ENCODE data around the gene NBR1. TPM values are rescaled to one million over a fixed set of nuclear protein-coding genes. Genes with fewer than 3 reads are reported as not detected.
"Not testable (repeated sequence)": the region's sequence is repeated elsewhere in the genome, so short reads cannot be mapped to it uniquely, and the experiment has no call there.

NBR1 gene
- total RNA-seq, 1 experiment from 2014 or later: 42.8 TPM

DNA sequence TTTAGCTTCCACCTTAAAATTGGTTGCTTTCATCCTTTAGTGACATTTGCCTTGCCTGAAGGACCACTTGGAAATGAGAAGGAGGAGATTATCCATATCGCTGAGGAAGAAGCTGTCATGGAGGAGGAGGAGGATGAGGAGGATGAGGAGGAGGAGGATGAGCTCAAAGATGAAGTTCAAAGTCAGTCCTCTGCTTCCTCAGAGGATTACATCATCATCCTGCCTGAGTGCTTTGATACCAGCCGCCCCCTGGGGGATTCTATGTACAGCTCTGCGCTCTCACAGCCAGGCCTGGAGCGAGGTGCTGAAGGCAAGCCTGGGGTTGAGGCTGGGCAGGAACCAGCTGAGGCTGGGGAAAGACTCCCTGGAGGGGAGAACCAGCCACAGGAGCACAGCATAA is 29.1 kb downstream of the NBR1 start:
- peak; percentile 70 for TF ChIP-seq GABPB1 (CRISPR knock-in tag; IDR thresholded peaks at IDR 0.05)
- TF ChIP-seq, protein P1, sequence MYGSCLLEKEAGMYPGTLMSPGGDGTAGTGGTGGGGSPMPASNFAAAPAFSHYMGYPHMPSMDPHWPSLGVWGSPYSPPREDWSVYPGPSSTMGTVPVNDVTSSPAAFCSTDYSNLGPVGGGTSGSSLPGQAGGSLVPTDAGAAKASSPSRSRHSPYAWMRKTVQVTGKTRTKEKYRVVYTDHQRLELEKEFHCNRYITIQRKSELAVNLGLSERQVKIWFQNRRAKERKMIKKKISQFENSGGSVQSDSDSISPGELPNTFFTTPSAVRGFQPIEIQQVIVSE (CRISPR knock-in tag; IDR thresholded peaks at IDR 0.05; ENCODE audit: borderline replicate concordance): no peak

DNA sequence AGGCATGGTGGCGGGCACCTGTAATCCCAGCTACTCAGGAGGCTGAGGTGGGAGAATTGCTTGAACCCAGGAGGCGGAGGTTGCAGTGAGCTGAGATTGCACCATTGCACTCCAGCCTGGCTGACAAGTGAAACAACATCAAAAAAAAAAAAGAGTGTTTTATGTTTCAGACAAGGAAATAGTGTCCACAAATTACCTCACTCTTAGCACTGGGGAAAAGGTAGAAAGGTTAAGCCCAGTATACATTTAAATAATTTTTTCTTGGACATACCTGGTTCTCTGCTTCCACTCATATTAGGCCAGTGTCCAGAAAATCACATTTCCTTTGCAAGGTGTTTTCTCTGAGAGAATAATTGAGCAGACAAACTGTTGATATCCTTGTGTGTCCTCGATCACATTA is 32.0 kb downstream of the NBR1 start:
- H3K9me3 Mint-ChIP-seq; H3K27ac Mint-ChIP-seq; H3K27me3 Mint-ChIP-seq (ENCODE audit: low read depth); CTCF ChIA-PET; H3K4me3 Mint-ChIP-seq; H3K4me1 Mint-ChIP-seq; ATAC-seq; POLR2A ChIA-PET; DNase-seq (ENCODE audit: low spot score): not testable (repeated sequence)
- H3K36me3 Mint-ChIP-seq: peaks cover 48% of the 10 kb centered on the region

More for the DNA sequence above, 29.1 kb downstream of the NBR1 start:
- Mint-ChIP-seq H3K4me3 (no peak overlapping the region), H3K9me3 (no peaks in the 10 kb centered on the region), H3K36me3 (peaks cover 59% of the 10 kb centered on the region), H3K27me3 (ENCODE audit: low read depth) (no peaks in the 10 kb centered on the region), H3K4me1 (no peaks in the 10 kb centered on the region), H3K27ac (no peak overlapping the region)
- DNase-seq (ENCODE audit: low spot score): no peak
- ATAC-seq: no peak
- CTCF ChIA-PET: interaction anchor here (0.6 to 1.8 kb wide), 6 partner anchors 12 to 474 kb away, joined by 3 to 8 read pairs (median 4); partner anchors contain the start of genes DHX8 and TMEM106A
- POLR2A ChIA-PET: interaction anchor here (0.8 kb wide), 1 partner anchor 11 kb away, joined by 3 read pairs; the partner anchor contains the start of gene TMEM106A

DNA sequence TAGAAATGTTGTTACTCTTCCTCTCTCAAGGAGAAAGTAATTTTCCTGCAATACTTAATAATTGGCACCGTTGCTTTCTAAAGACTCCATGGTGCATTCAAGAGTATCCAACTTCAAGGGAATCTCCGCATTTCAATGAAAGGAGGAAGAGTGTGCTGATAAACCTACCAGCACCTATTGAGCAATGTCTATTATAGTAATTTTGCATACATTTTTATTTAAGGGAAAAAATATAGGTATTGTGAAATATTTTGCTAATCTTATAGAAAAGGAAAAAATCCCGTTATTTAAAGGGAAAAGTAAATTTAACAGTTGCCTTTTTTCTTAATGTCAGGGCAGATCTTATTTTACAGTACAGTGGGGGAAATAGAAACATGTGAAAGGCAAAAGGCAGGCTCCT is 39.6 kb downstream of the NBR1 start:
- TF ChIP-seq TEAD4 (CRISPR knock-in tag; IDR thresholded peaks at IDR 0.05): no peak
- no peak for TF ChIP-seq GRHL2 (CRISPR knock-in tag; IDR thresholded peaks at IDR 0.05; ENCODE audit: insufficient replicate concordance, severe bottlenecking)
- TF ChIP-seq, protein P2, sequence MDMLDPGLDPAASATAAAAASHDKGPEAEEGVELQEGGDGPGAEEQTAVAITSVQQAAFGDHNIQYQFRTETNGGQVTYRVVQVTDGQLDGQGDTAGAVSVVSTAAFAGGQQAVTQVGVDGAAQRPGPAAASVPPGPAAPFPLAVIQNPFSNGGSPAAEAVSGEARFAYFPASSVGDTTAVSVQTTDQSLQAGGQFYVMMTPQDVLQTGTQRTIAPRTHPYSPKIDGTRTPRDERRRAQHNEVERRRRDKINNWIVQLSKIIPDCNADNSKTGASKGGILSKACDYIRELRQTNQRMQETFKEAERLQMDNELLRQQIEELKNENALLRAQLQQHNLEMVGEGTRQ (CRISPR knock-in tag; IDR thresholded peaks at IDR 0.05): no peak
- CTCF ChIA-PET: interaction anchor here (1.6 kb wide), 1 partner anchor 99 kb away, joined by 9 read pairs; no protein-coding TSS in a partner anchor
- H3K4me1 Mint-ChIP-seq: peaks cover 20% of the 10 kb centered on the region
- H3K27me3 Mint-ChIP-seq (ENCODE audit: low read depth): no peaks in the 10 kb centered on the region
- H3K27ac Mint-ChIP-seq: peak overlapping the region; percentile 49; the same call in 1 of the 2 replicates
- H3K4me3 Mint-ChIP-seq: peak overlapping the region; percentile 94
- ATAC-seq (no peak), DNase-seq (ENCODE audit: low spot score) (no peak)
- POLR2A ChIA-PET: no interaction called here
- H3K9me3 Mint-ChIP-seq: no peaks in the 10 kb centered on the region
- H3K36me3 Mint-ChIP-seq: peaks cover 6% of the 10 kb centered on the region; the same call in 1 of the 2 replicates

DNA sequence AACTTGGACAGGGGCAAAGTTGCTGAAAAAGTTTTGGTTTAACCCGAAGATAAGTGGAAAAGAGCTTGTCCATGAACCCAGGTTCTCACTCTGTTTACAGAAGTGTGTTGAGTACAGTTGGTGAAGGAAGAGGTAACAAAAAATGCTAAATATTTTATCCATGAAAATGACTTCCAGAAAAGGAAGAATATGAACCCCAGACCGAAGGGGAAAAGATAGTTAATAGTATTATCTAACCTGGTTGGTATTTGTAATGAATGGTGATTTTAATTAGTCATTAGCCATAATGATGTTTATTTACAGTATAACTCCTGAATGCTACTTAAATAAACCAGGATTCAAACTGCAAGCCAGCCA is 40.1 kb downstream of the NBR1 start:
- H3K9me3 Mint-ChIP-seq: no peaks in the 10 kb centered on the region
- peaks cover 20% of the 10 kb centered on the region for H3K4me1 Mint-ChIP-seq
- H3K27me3 Mint-ChIP-seq (ENCODE audit: low read depth): no peaks in the 10 kb centered on the region
- peak overlapping the region; percentile 94 for H3K4me3 Mint-ChIP-seq
- ATAC-seq (no peak), DNase-seq (ENCODE audit: low spot score) (no peak)
- peak overlapping the region; percentile 49 for H3K27ac Mint-ChIP-seq
- ChIA-PET CTCF (interaction anchor here (0.7 to 1.9 kb wide), 11 partner anchors 9 to 663 kb away, joined by 3 to 11 read pairs (median 5); partner anchors contain the start of genes BRCA1, NBR1 and RND2), POLR2A (interaction anchor here (0.6 to 1.0 kb wide), 3 partner anchors 11 to 212 kb away, joined by 3 to 7 read pairs (median 3); partner anchors contain the start of gene RPL27)
- no peak for TF ChIP-seq KAT7 (CRISPR knock-in tag; IDR thresholded peaks at IDR 0.05; ENCODE audit: borderline replicate concordance)
- H3K36me3 Mint-ChIP-seq: peaks cover 6% of the 10 kb centered on the region; the same call in 1 of the 2 replicates

DNA sequence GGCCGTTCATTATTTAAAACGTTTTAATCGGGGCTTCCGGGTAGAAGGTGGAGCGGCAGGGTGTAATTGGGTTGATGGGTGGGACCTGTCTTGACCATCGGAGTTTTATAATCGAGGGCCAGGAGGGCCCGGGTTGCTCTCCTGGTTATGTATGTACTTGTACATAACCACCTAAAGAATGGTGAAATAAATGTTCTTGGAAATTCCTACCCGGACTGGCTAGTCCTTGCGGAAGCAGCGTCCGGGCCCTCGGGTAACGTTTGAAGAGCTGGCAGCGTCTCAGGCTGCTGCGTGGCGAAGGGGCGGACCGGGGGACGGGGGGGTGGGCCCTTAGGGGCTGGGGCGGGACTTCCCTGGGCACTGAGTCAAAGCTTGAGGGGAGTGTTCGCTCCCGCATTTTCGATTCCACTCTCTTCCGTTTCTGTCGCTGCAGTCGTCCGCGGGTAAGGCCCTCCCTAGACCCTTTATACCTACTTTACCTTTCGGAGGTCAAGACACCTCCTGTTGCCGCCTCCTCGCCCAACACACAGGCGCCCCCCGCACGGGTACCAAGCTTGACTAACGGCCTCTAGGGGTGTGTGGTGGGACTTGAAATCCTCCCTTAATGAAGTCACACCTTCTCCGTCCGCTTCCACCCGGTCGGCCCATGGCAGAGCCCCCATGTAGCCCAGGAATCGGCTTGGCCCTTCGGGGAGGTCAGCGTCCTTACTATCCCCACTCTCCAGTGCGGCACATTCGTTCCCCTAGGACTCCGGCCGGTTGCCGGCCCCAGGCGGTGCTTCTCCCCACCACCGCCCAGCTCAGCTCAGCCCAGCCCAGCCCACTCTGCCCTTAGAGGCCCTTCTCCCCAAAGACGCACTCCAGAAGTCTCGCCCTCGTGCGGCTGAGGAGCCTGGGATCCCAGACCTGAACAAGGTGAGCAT is 40.7 kb downstream of the NBR1 start, which contains the start of gene TMEM106A:
TSS of gene TMEM106A (plus strand) at position 396 of the 923 bp plus-strand sequence. CDS start 1,167 bp downstream, outside the sequence.
- peak; percentile 85 for ATAC-seq
- peaks cover 6% of the 10 kb centered on the region; the same call in 1 of the 2 replicates for H3K36me3 Mint-ChIP-seq
- CTCF ChIA-PET: interaction anchor here (0.5 to 1.9 kb wide), 22 partner anchors 9 to 938 kb away, joined by 3 to 11 read pairs (median 4); partner anchors contain the start of genes BECN1, BRCA1, NBR1 and RND2
- peak within 1 kb of the TSS; percentile 96 for H3K27ac Mint-ChIP-seq
- H3K27me3 Mint-ChIP-seq (ENCODE audit: low read depth): no peaks in the 10 kb centered on the region
- POLR2A ChIA-PET: interaction anchor here (0.5 to 1.7 kb wide), 5 partner anchors 10 to 387 kb away, joined by 3 to 11 read pairs (median 3); partner anchors contain the start of gene RPL27
- peak; percentile 75 for DNase-seq (ENCODE audit: low spot score)
- peaks cover 20% of the 10 kb centered on the region for H3K4me1 Mint-ChIP-seq
- peak within 1 kb of the TSS; percentile 94 for H3K4me3 Mint-ChIP-seq
- H3K9me3 Mint-ChIP-seq: no peaks in the 10 kb centered on the region
- peak; percentile 44; the same call in 1 of the 2 replicates for TF ChIP-seq ESRRA (CRISPR knock-in tag; IDR thresholded peaks at IDR 0.05; ENCODE audit: borderline replicate concordance)
- TF ChIP-seq, protein P3, sequence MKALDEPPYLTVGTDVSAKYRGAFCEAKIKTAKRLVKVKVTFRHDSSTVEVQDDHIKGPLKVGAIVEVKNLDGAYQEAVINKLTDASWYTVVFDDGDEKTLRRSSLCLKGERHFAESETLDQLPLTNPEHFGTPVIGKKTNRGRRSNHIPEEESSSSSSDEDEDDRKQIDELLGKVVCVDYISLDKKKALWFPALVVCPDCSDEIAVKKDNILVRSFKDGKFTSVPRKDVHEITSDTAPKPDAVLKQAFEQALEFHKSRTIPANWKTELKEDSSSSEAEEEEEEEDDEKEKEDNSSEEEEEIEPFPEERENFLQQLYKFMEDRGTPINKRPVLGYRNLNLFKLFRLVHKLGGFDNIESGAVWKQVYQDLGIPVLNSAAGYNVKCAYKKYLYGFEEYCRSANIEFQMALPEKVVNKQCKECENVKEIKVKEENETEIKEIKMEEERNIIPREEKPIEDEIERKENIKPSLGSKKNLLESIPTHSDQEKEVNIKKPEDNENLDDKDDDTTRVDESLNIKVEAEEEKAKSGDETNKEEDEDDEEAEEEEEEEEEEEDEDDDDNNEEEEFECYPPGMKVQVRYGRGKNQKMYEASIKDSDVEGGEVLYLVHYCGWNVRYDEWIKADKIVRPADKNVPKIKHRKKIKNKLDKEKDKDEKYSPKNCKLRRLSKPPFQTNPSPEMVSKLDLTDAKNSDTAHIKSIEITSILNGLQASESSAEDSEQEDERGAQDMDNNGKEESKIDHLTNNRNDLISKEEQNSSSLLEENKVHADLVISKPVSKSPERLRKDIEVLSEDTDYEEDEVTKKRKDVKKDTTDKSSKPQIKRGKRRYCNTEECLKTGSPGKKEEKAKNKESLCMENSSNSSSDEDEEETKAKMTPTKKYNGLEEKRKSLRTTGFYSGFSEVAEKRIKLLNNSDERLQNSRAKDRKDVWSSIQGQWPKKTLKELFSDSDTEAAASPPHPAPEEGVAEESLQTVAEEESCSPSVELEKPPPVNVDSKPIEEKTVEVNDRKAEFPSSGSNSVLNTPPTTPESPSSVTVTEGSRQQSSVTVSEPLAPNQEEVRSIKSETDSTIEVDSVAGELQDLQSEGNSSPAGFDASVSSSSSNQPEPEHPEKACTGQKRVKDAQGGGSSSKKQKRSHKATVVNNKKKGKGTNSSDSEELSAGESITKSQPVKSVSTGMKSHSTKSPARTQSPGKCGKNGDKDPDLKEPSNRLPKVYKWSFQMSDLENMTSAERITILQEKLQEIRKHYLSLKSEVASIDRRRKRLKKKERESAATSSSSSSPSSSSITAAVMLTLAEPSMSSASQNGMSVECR (CRISPR knock-in tag; IDR thresholded peaks at IDR 0.05; ENCODE audit: borderline replicate concordance): peak; percentile 48; the same call in 1 of the 2 replicates
- TF ChIP-seq GABPB1 (CRISPR knock-in tag; IDR thresholded peaks at IDR 0.05): peak; percentile 12; the same call in 1 of the 2 replicates
- TF ChIP-seq, protein P4, sequence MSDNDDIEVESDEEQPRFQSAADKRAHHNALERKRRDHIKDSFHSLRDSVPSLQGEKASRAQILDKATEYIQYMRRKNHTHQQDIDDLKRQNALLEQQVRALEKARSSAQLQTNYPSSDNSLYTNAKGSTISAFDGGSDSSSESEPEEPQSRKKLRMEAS (CRISPR knock-in tag; IDR thresholded peaks at IDR 0.05): peak; percentile 18; the same call in 1 of the 2 replicates
- TF ChIP-seq, protein P5, sequence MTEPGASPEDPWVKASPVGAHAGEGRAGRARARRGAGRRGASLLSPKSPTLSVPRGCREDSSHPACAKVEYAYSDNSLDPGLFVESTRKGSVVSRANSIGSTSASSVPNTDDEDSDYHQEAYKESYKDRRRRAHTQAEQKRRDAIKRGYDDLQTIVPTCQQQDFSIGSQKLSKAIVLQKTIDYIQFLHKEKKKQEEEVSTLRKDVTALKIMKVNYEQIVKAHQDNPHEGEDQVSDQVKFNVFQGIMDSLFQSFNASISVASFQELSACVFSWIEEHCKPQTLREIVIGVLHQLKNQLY (CRISPR knock-in tag; IDR thresholded peaks at IDR 0.05): no peak
- TF ChIP-seq, protein P6, sequence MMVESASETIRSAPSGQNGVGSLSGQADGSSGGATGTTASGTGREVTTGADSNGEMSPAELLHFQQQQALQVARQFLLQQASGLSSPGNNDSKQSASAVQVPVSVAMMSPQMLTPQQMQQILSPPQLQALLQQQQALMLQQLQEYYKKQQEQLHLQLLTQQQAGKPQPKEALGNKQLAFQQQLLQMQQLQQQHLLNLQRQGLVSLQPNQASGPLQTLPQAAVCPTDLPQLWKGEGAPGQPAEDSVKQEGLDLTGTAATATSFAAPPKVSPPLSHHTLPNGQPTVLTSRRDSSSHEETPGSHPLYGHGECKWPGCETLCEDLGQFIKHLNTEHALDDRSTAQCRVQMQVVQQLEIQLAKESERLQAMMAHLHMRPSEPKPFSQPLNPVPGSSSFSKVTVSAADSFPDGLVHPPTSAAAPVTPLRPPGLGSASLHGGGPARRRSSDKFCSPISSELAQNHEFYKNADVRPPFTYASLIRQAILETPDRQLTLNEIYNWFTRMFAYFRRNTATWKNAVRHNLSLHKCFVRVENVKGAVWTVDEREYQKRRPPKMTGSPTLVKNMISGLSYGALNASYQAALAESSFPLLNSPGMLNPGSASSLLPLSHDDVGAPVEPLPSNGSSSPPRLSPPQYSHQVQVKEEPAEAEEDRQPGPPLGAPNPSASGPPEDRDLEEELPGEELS (CRISPR knock-in tag; IDR thresholded peaks at IDR 0.05): no peak
- TF ChIP-seq NFATC4 (CRISPR knock-in tag; IDR thresholded peaks at IDR 0.05): no peak
